Testis (tissue), 3 donors: ENCODE results near the gene CDH9. TPM values are rescaled to one million over a fixed set of nuclear protein-coding genes. Genes with fewer than 3 reads are reported as not detected.

Experiments
- DNase-seq: peaks from one replicate; pipeline ENCODE4 v3.0.0-alpha.2; 2019
- H3K27ac ChIP-seq, 2 donors: fragments of 200-600 bp; sonication (generic); one replicate each; pipeline ENCODE4 v1.5.1; 2019
- H3K27me3 ChIP-seq: fragments of 200-600 bp; sonication (generic); one replicate; pipeline ENCODE4 v1.5.1; 2019
- H3K36me3 ChIP-seq: fragments of 200-600 bp; sonication (generic); one replicate; pipeline ENCODE4 v1.5.1; 2017; ENCODE audit warnings: low read depth; ENCODE audit errors: missing control alignments
- H3K4me1 ChIP-seq: fragments of 200-600 bp; sonication (generic); one replicate; pipeline ENCODE4 v1.5.1; 2019
- H3K4me3 ChIP-seq, 2 donors: fragments of 200-600 bp; sonication (generic); one replicate each; pipeline ENCODE4 v1.5.1; 2017 to 2019
- H3K9me3 ChIP-seq: fragments of 200-600 bp; sonication (generic); one replicate; pipeline ENCODE4 v1.5.1; 2017
- POLR2A ChIP-seq: fragments of 450-650 bp; IDR thresholded peaks from one replicate; pipeline ENCODE4 v1.6.1; 2017; ENCODE audit warnings: antibody characterized with exemption, mild to moderate bottlenecking, moderate library complexity
- WGBS, 2 donors: methylation state at CpG; one replicate each; pipeline ENCODE4 v1.1.5; 2018; 5-methylcytosine and 5-hydroxymethylcytosine counted together
- intact Hi-C: fragments of 100-400 bp; cut with DNase I; formaldehyde crosslinking; loops from one replicate; pipeline ENCODE4 v1.15.1; 2023; ENCODE audit warnings: low total_unique reads
- polyA plus RNA-seq: library from polyadenylated mRNA; stranded (reverse); fragments of 350-450 nt; fragmentation: Illumina TruSeq; extraction: RNeasy Lipid Tissue Mini Kit (QIAGEN cat#74804); gene quantifications from one replicate; pipeline ENCODE4 v1.2.3, GENCODE V29; 2014; ENCODE audit warnings: low read depth, low replicate concordance; ENCODE audit not compliant: insufficient read depth
- total RNA-seq, 2 donors: library from RNA; depleted of rRNA; stranded (reverse); fragments of >200 nt; gene quantifications; one replicate each; pipeline ENCODE4 v1.2.3, GENCODE V29; 2016
- TF ChIP-seq, protein P1 (sequence below), 3 experiments: fragments of 450-650 bp in 2 of 3; fragments of 200-600 bp in 1 of 3; sonication (generic) in 1 of 3; IDR thresholded peaks; one replicate each; pipeline ENCODE4 v1.5.1; 2016 to 2019; ENCODE audit warnings: antibody characterized with exemption in 3 of 3, mild to moderate bottlenecking in 2 of 3, moderate library complexity in 1 of 3

CDH9 gene
- total and polyA plus RNA-seq, 3 donors from 2014 or later: 0.25 TPM; not detected in 2

DNA sequence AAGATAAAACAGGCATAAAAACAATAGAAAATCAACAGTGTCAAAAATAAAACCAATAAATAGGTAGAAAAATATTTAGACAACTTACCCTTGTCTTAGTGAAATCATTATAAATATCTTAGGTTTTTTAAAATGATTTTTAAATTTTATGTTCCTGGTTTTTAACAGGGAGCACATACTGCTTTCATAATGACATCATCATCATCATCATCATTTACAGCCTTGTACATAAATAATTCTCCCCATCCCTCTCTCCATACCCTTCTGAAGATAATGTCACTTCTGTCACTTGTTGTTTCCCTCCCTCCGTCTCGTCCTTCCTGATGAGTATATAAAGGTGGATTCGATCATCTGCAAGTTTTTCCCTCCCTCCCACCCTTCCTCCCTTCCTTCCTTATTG is 56.6 kb downstream of the CDH9 start:
- Histone ChIP-seq H3K9me3 (no peaks in the 10 kb centered on the region), H3K4me3 (no peak overlapping the region), H3K4me1 (no peaks in the 10 kb centered on the region), H3K27me3 (no peaks in the 10 kb centered on the region), H3K27ac (no peak overlapping the region), H3K36me3 (no peaks in the 10 kb centered on the region)
- no peak for DNase-seq
- intact Hi-C loops: no loop called here
- TF ChIP-seq, protein P1, sequence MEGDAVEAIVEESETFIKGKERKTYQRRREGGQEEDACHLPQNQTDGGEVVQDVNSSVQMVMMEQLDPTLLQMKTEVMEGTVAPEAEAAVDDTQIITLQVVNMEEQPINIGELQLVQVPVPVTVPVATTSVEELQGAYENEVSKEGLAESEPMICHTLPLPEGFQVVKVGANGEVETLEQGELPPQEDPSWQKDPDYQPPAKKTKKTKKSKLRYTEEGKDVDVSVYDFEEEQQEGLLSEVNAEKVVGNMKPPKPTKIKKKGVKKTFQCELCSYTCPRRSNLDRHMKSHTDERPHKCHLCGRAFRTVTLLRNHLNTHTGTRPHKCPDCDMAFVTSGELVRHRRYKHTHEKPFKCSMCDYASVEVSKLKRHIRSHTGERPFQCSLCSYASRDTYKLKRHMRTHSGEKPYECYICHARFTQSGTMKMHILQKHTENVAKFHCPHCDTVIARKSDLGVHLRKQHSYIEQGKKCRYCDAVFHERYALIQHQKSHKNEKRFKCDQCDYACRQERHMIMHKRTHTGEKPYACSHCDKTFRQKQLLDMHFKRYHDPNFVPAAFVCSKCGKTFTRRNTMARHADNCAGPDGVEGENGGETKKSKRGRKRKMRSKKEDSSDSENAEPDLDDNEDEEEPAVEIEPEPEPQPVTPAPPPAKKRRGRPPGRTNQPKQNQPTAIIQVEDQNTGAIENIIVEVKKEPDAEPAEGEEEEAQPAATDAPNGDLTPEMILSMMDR (IDR thresholded peaks at IDR 0.05): no peak
- TF ChIP-seq POLR2A: no peak
- WGBS, 2 donors: 75 to 77% methylated on average over 3 of the region's 3 CpGs

DNA sequence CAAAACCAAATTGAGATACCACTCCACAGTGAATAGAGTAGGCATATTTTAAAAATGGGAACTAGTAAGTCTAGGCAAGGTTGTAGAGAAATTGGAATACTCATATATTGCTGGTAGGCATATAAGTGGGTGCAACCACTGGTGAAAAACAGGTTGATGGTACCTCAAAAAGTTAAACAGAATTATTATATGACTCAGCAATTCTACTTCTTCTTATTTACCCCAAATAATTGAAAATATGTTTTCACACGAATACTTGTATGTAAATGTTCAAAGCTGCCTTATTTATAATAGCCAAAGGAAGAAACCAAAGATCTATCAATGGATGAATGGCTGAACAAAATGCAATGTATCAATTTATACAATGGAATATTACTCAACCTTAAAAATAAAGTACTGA is 79.1 kb downstream of the CDH9 start:
- 86 to 89% methylated on average over 1 of the region's 1 CpG for WGBS, 2 donors
- Histone ChIP-seq H3K36me3 (no peaks in the 10 kb centered on the region), H3K27me3 (no peaks in the 10 kb centered on the region), H3K4me1 (no peaks in the 10 kb centered on the region), H3K9me3 (no peaks in the 10 kb centered on the region), H3K27ac (no peak overlapping the region), H3K4me3 (no peak overlapping the region)
- no peak for DNase-seq
- intact Hi-C loops: no loop called here
- TF ChIP-seq, protein P1 (IDR thresholded peaks at IDR 0.05): no peak
- no peak for TF ChIP-seq POLR2A

- intact Hi-C loops: no loop called here
- Histone ChIP-seq H3K27me3 (no peaks in the 10 kb centered on the region), H3K9me3 (no peaks in the 10 kb centered on the region), H3K36me3 (no peaks in the 10 kb centered on the region), H3K4me3 (no peak overlapping the region), H3K4me1 (no peaks in the 10 kb centered on the region), H3K27ac (no peak overlapping the region)
- 70 to 79% methylated on average over 2 of the region's 2 CpGs for WGBS, 2 donors
- no peak for TF ChIP-seq POLR2A
- TF ChIP-seq, protein P1 (IDR thresholded peaks at IDR 0.05): no peak
- DNase-seq: no peak
These were observed 83.2 kb downstream of the CDH9 start for GRCh38 chr5:26955161-26955560.

GRCh38 chr5:26948921-26949320 is 89.5 kb downstream of the CDH9 start:
- intact Hi-C loops: no loop called here
- Histone ChIP-seq H3K4me3 (no peak overlapping the region), H3K9me3 (no peaks in the 10 kb centered on the region), H3K4me1 (no peaks in the 10 kb centered on the region), H3K36me3 (no peaks in the 10 kb centered on the region), H3K27me3 (no peaks in the 10 kb centered on the region), H3K27ac (no peak overlapping the region)
- DNase-seq: no peak
- no peak for TF ChIP-seq POLR2A
- TF ChIP-seq, protein P1 (IDR thresholded peaks at IDR 0.05): no peak
- WGBS, 2 donors: 88 to 90% methylated on average over 2 of the region's 2 CpGs

GRCh38 chr5:26945901-26946300 is 92.5 kb downstream of the CDH9 start:
- TF ChIP-seq POLR2A: no peak
- TF ChIP-seq, protein P1 (IDR thresholded peaks at IDR 0.05): no peak
- no peak overlapping the region for H3K4me3 ChIP-seq
- H3K27ac ChIP-seq: no peak overlapping the region
- H3K4me1 ChIP-seq: no peaks in the 10 kb centered on the region
- intact Hi-C loops: no loop called here
- DNase-seq: no peak
- no peaks in the 10 kb centered on the region for H3K36me3 ChIP-seq
- H3K27me3 ChIP-seq: no peaks in the 10 kb centered on the region
- H3K9me3 ChIP-seq: no peaks in the 10 kb centered on the region
